Measurements from ENCODE around the gene TRPM3. TPM values are rescaled to one million over a fixed set of nuclear protein-coding genes. Genes with fewer than 3 reads are reported as not detected.

The TRPM3 gene
- total and polyA plus RNA-seq, 2 of the 13 experiments (the other 11 are each of a cell fraction or from before 2014, with no cell fraction given), result not detected

GRCh38 chr9:70954596-70955143, 166.8 kb downstream of the TRPM3 start:
- H3K4me2 ChIP-seq (ENCODE audit: low read depth, low read length), result no peak overlapping the region
- no peaks in the 10 kb centered on the region for H4K20me1 ChIP-seq (ENCODE audit: insufficient read depth, low read length)
- H3K79me2 ChIP-seq (ENCODE audit: insufficient read depth, low read length), result no peaks in the 10 kb centered on the region
- H3K9me3 ChIP-seq (ENCODE audit: low read length), result no peaks in the 10 kb centered on the region
- ATAC-seq, result no peak
- DNase-seq (ENCODE audit: low spot score), result no peak
- TF ChIP-seq PAWR (CRISPR knock-in tag; IDR thresholded peaks at IDR 0.05; ENCODE audit: borderline replicate concordance), result no peak
- no peak for TF ChIP-seq PRDM15 (CRISPR knock-in tag; IDR thresholded peaks at IDR 0.05)
- TF ChIP-seq ZNF225 (CRISPR knock-in tag; IDR thresholded peaks at IDR 0.05), result no peak
- TF ChIP-seq, protein P1, sequence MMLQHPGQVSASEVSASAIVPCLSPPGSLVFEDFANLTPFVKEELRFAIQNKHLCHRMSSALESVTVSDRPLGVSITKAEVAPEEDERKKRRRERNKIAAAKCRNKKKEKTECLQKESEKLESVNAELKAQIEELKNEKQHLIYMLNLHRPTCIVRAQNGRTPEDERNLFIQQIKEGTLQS (CRISPR knock-in tag; IDR thresholded peaks at IDR 0.05), result no peak
- no peak for TF ChIP-seq ARID4A (CRISPR knock-in tag; IDR thresholded peaks at IDR 0.05; ENCODE audit: borderline replicate concordance)
- no peak for TF ChIP-seq ZNF713 (CRISPR knock-in tag; IDR thresholded peaks at IDR 0.05)
- no peak for TF ChIP-seq ZBTB38 (CRISPR knock-in tag; IDR thresholded peaks at IDR 0.05)
- no peak for TF ChIP-seq CREBL2 (CRISPR knock-in tag; IDR thresholded peaks at IDR 0.05; ENCODE audit: borderline replicate concordance)
- no peak for TF ChIP-seq KDM5B (CRISPR knock-in tag; IDR thresholded peaks at IDR 0.05; ENCODE audit: borderline replicate concordance)
- TF ChIP-seq KDM2A (CRISPR knock-in tag; IDR thresholded peaks at IDR 0.05; ENCODE audit: borderline replicate concordance, low read depth), result no peak
- TF ChIP-seq ZBTB7B (CRISPR knock-in tag; IDR thresholded peaks at IDR 0.05), result no peak
- H3K36me3 ChIP-seq (replicated peaks in 1 of 2; ENCODE audit: control insufficient read depth in 1 of 2, insufficient read depth in 2 of 2, low read length in 2 of 2), result no peaks in the 10 kb centered on the region
- H2AFZ ChIP-seq (ENCODE audit: low read length), result no peak overlapping the region
- H3K4me3 ChIP-seq (replicated peaks in 1 of 3; ENCODE audit: insufficient read depth in 1 of 3, low read depth in 2 of 3, low read length in 3 of 3), result no peak overlapping the region
- in situ Hi-C loops (cut with HindIII; ENCODE audit: extremely low pct_ligation_motif_present, low pct_unique_long_range_greater_than_20kb) (no loop called here), intact Hi-C loops (cut with micrococcal nuclease; ENCODE audit: unreplicated experiment) (no loop called here)
- no peaks in the 10 kb centered on the region for H3K27me3 ChIP-seq (ENCODE audit: control insufficient read depth in 1 of 2, insufficient read depth in 2 of 2, low read length in 2 of 2)
- no peak overlapping the region for H3K27ac ChIP-seq (ENCODE audit: extremely low read length, insufficient read depth, low read length)
- no peak for FAIRE-seq
- ChIA-PET CTCF (ENCODE audit: low intra/inter-chr PET ratio, low total read pairs) (no interaction called here), POLR2A (no interaction called here)
- no peaks in the 10 kb centered on the region for H3K4me1 ChIP-seq (ENCODE audit: insufficient read depth, low read length)
- H3K9ac ChIP-seq (ENCODE audit: insufficient read depth, low read depth, low read length), result no peak overlapping the region
- whole genome bisulfite sequencing (ENCODE audit: low lambda C conversion rate), result 2% methylated on average over 8 of the region's 8 CpGs
- BruUV-seq (replicated peaks), result no TSS peak

Measured in HepG2 (cell line).